Effector memory CD4-positive, alpha-beta T cell (primary cell): ENCODE measurements around the gene PGLYRP4.
A peak's percentile ranks its signal among the peaks of the same experiment; 100 is the strongest.

Experiments used
- DNase-seq, 3 donors: peaks; one replicate each; pipeline ENCODE4 v3.0.0-alpha.2; 2020
- H3K27ac ChIP-seq: 2 replicates; pipeline ENCODE4 v1.7.0; 2013; ENCODE audit warnings: mild to moderate bottlenecking, low read length, moderate library complexity; ENCODE audit not compliant: insufficient read depth, poor library complexity, severe bottlenecking
- H3K27me3 ChIP-seq: replicated peaks from 2 replicates; pipeline ENCODE4 v1.7.0; 2013; ENCODE audit warnings: mild to moderate bottlenecking, low read length; ENCODE audit not compliant: insufficient read depth, control insufficient read depth, poor library complexity, severe bottlenecking
- H3K36me3 ChIP-seq: 2 replicates; pipeline ENCODE4 v1.7.0; 2013; ENCODE audit warnings: mild to moderate bottlenecking, low read length, moderate library complexity; ENCODE audit not compliant: control insufficient read depth, insufficient read depth
- H3K4me1 ChIP-seq: 2 replicates; pipeline ENCODE4 v1.7.0; 2013; ENCODE audit warnings: low read length, mild to moderate bottlenecking; ENCODE audit not compliant: control insufficient read depth, insufficient read depth, poor library complexity, severe bottlenecking
- H3K4me3 ChIP-seq: 2 replicates; pipeline ENCODE4 v1.7.0; 2013; ENCODE audit warnings: low read length, low read depth, mild to moderate bottlenecking; ENCODE audit not compliant: insufficient read depth, poor library complexity, severe bottlenecking
- H3K9me3 ChIP-seq: 2 replicates; pipeline ENCODE4 v1.7.0; 2013; ENCODE audit warnings: mild to moderate bottlenecking, low read length, moderate library complexity; ENCODE audit not compliant: control insufficient read depth

Gene PGLYRP4

DNA sequence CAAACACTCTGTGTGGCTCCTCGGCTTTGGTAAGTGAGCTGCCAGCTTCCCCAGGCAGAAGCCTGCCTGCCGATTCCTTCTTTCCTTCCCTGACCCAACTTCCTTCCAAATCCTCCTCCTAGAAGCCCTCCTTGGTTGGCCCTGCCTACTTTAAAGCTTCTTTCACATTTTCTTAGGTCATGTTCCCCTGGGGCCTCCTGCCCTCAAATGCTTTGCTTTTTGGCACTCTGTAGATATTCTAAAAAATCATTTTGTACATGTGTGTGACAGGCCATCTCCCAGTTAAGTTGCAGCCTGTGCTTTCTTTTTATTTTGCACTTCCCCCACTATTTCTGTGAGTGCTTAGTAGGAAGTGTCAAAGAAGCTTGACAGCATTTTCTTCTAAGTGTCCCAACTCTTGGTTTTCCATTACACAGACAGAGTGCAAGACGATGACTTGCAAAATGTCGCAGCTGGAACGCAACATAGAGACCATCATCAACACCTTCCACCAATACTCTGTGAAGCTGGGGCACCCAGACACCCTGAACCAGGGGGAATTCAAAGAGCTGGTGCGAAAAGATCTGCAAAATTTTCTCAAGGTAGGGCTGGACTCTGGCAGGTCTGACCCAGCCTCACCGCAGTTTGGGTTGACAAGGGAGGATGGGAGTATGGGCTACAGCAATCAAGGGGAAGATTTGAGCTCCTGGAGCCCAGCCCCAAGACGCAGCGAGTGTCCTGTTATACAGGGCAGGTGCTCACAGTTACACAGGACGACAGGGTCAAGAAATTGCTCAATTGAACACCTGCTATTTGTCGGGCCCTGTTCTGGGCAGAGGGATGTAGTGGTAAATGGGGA, 9.4 kb upstream of the PGLYRP4 start, which contains the start of gene S100A9:
S100A9 (plus strand) TSS at position 2 of the 838 bp plus-strand sequence; CDS start at position 432, 430 bp downstream.
- Histone ChIP-seq H3K9me3 (no peaks in the 10 kb centered on the region), H3K36me3 (no peaks in the 10 kb centered on the region), H3K27me3 (no peaks in the 10 kb centered on the region), H3K4me3 (no peak within 1 kb of the TSS), H3K4me1 (peaks cover 10% of the 10 kb centered on the region), H3K27ac (no peak within 1 kb of the TSS)
- DNase-seq, result no peak

DNA sequence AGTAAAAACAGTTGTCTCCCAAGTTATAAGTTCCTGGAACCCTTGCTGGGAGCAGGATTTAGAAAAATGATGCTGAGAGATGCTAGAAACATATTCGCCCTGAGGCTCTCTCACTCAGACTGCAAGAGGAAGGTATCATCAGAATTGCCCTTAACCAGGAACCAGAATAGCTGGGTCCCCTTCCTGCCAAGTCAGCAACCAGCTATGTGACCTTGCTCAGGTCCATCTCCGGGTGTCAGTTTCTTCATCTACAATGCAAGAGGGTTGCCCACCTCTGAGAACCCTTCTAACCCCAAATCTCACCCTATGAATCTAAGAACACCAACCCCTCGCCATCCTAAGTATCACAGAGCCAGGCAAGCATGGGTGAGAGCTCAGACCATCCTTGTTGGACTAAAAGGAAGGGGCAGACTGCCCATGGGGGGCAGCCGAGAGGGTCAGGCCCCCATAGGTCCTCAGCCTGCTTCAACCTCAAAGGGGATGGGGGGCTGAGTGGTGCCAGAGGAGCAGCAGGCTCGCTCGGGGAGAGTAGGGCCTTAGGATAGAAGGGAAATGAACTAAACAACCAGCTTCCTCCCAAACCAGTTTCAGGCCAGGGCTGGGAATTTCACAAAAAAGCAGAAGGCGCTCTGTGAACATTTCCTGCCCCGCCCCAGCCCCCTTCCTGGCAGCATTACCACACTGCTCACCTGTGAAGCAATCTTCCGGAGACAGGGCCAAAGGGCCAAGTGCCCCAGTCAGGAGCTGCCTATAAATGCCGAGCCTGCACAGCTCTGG, 8.6 kb upstream of the PGLYRP4 start:
- DNase-seq, result no peak
- no peak overlapping the region for H3K27ac ChIP-seq
- H3K27me3 ChIP-seq, result no peaks in the 10 kb centered on the region
- no peaks in the 10 kb centered on the region for H3K9me3 ChIP-seq
- H3K4me3 ChIP-seq, result no peak overlapping the region
- H3K4me1 ChIP-seq, result peaks cover 10% of the 10 kb centered on the region
- H3K36me3 ChIP-seq, result no peaks in the 10 kb centered on the region

DNA sequence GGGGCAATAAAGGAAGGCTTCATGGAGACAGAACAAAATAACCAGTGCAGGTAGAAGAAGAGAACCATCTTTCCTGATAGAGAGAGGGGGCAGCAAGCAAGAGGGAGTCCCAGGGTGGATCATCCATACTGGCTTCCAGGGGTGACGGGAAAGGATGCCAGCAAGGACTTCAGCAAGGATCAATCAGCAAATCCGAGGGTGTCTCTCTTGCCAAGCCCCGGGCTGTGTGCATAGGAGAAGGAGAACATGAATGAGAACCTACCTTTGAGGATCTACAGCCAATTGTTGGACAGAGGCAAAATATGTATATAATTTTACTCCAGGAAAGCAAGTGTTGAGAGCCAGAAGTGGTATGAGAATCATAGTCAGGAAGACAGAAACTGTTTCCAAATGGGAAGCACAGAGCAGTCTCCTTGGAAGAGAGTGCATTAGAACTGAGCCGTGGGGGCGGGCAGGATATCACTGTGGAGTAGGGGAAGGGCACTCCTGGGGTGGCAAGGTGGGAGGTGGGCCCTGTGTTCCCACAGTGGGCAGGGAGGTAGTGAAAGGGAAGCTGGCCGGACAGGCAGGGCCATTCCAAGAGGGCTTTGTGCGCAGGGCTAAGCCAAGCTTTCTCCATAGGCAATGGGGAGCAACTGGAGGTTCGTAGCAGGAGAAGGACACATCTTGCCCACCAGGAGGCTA, 7.9 kb upstream of the PGLYRP4 start:
- no peak overlapping the region for H3K27ac ChIP-seq
- H3K4me3 ChIP-seq, result no peak overlapping the region
- no peaks in the 10 kb centered on the region for H3K36me3 ChIP-seq
- H3K4me1 ChIP-seq, result peaks cover 10% of the 10 kb centered on the region
- H3K9me3 ChIP-seq, result no peaks in the 10 kb centered on the region
- no peak for DNase-seq
- no peaks in the 10 kb centered on the region for H3K27me3 ChIP-seq

DNA sequence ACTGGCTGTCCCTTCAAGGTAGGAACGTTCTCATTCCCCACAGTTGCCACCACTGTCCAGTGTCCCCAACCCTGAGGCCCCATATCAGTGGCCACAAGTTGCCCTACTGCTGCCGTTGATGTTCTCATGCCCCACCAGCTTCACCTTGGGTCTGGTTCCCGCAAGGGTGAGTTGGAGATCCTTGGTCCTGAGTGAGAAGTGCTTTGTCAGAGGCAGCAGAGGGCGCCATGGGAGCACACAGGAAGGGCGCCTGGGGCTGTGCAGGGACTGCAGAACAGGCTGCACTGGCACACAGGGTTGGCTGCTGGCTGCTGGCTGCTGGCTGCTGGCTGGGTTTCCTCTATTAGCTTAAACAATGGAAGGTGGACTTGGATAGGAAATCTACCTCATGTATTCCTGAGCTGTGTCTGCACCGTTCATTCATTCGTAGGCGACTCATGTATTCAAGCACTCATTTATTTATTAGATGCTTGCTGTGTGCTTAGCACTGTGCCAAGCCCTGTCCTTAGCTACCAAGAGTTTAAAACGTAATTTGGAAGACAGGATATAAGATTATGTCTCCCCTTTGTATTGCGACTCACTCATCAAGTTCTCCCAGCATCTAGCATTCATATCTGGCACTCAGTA, 6.9 kb upstream of the PGLYRP4 start:
- no peaks in the 10 kb centered on the region for H3K27me3 ChIP-seq
- no peak for DNase-seq
- no peak overlapping the region for H3K27ac ChIP-seq
- H3K9me3 ChIP-seq, result no peaks in the 10 kb centered on the region
- H3K36me3 ChIP-seq, result no peaks in the 10 kb centered on the region
- no peak overlapping the region for H3K4me3 ChIP-seq
- peaks cover 10% of the 10 kb centered on the region for H3K4me1 ChIP-seq

DNA sequence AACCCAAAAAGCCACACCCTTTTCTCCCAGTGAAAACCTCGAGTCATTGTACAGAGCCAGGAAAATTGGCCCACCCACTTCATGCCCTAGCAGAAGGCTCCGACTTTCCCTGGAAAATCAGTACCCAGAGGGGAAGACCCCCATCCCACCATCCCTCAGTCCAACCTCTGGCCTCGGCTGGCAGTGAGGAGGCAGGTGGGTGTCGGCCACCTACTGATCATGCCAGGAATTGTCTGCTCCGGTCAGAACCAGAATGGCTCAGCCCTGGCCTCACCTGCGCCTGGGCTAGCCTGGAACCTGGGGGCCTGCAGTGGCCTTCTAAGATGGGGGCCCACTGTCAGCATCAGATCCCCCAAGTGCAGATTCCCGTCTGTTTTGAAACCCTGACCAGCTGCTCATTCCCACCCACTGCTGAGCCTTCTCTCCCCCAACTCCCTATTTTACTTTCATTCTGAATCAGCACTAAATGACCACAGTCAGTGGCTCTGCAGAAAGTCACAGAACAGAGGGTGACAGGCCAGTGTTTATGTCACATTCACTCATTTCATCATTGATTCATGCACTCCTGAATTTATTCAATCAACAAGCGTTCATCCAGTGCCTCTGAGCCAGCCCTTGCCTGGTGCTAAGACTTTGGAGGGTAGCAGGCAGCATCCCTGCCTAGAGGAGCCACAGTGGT, 6.0 kb upstream of the PGLYRP4 start:
- peaks cover 10% of the 10 kb centered on the region for H3K4me1 ChIP-seq
- no peak for DNase-seq
- H3K9me3 ChIP-seq, result no peaks in the 10 kb centered on the region
- no peaks in the 10 kb centered on the region for H3K27me3 ChIP-seq
- H3K4me3 ChIP-seq, result no peak overlapping the region
- no peaks in the 10 kb centered on the region for H3K36me3 ChIP-seq
- H3K27ac ChIP-seq, result no peak overlapping the region

DNA sequence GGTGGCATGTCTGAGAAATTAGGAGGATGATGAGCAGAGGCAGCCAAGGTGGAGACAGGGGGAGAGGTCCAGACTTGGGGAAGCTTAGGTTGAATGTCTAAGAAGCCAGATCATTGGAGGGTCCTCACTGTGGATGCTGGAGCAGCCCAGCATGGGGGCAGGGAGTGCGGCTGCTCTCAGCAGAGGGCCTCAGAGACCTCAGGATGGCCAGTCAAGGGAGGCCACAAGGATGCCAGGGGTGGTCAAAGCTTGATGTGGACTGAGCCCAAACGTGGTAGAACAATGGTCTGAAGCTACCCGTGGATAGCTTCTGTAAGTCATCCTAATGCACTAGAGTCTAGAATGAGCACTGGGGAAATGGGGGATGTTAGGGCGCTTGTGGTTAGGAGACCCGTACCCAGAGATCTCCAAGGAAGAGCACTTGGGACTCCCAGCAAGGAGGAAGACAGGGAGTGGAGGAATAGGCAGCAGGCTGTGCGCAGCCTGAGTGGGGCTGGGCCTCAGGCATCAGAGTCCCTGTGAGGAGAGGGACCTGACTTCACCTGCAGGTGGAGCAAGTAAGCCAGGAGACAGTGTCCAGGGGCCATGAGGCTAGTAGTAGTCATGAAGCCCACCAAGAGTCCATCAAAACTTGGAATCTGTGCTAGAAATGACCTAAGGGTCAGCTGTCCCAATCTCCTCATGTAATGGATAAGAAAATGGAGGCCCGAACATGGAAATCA, 4.7 kb upstream of the PGLYRP4 start:
- H3K27ac ChIP-seq, result no peak overlapping the region
- DNase-seq, result no peak
- H3K36me3 ChIP-seq, result no peaks in the 10 kb centered on the region
- no peak overlapping the region for H3K4me3 ChIP-seq
- no peaks in the 10 kb centered on the region for H3K27me3 ChIP-seq
- peaks cover 10% of the 10 kb centered on the region for H3K4me1 ChIP-seq
- H3K9me3 ChIP-seq, result no peaks in the 10 kb centered on the region

DNA sequence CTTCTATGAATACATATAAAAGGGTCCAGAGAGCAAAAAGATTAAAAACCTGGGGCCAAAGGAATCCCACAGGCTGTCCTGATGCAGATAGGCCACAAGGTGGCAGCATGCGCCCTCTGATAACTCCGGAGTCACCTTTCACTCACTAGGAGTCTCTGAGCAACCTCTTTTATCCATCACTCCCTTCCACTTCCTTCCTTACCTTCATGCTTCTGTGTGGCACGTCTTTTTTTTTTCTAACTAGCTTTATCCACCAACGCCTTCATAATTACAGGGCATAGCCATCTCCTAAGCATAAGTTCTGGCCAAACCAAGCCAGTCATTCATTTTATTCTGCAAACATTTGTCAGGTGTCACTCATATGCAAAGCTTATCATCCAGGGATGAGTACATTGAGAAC, 3.9 kb upstream of the PGLYRP4 start:
- H3K27ac ChIP-seq, result no peak overlapping the region
- no peaks in the 10 kb centered on the region for H3K9me3 ChIP-seq

DNA sequence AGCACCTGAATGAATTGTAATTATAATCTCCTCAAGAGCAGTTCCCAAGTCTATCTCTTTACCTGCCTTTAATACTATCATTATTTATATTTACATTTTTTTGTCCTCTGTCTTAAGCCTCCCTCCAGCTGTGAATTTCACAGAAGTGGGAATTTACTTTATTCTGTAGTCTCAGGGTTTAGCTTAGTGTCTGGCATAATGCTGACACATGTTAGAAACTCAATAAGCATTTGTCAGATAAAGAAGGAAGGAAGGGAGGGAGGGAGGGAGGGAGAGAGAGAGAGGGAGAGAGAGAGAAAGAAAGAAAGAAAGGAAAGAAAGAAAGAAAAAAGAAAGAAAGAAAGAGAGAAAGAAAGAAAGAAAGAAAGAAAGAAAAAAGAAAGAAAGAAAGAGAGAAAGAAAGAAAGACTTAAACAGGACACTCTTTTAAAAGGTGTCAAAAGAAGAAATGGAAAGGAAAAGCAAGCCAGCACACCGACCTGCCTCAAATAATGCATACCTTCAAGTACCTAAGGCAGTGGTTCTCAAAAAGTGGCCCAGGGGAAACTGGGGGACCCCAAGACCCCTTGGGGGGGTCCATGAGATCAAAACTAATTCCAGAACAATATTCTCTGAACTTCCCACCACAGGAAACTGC, 1.8 kb upstream of the PGLYRP4 start:
- Histone ChIP-seq H3K4me1 (peaks cover 10% of the 10 kb centered on the region), H3K27ac (no peak overlapping the region), H3K4me3 (no peak overlapping the region), H3K9me3 (no peaks in the 10 kb centered on the region), H3K36me3 (no peaks in the 10 kb centered on the region), H3K27me3 (no peaks in the 10 kb centered on the region)
- DNase-seq, result no peak

More for the DNA sequence above, 3.9 kb upstream of the PGLYRP4 start:
- DNase-seq, result peak; percentile 13 to 50 (median 30)
- Histone ChIP-seq H3K4me3 (no peak overlapping the region), H3K27me3 (no peaks in the 10 kb centered on the region), H3K36me3 (no peaks in the 10 kb centered on the region), H3K4me1 (peaks cover 6% of the 10 kb centered on the region)
